GM18520 (cell line): ENCODE measurements around the gene CASTOR2.
"Not testable (repeated sequence)": the region's sequence is repeated elsewhere in the genome, so short reads cannot be mapped to it uniquely, and the experiment has no call there.

Experiments
- ATAC-seq: cut with Tn5 transposase; IDR thresholded peaks from one replicate; pipeline ENCODE4 v1.9.1; 2021; ENCODE audit not compliant: unreplicated experiment

Gene CASTOR2

DNA sequence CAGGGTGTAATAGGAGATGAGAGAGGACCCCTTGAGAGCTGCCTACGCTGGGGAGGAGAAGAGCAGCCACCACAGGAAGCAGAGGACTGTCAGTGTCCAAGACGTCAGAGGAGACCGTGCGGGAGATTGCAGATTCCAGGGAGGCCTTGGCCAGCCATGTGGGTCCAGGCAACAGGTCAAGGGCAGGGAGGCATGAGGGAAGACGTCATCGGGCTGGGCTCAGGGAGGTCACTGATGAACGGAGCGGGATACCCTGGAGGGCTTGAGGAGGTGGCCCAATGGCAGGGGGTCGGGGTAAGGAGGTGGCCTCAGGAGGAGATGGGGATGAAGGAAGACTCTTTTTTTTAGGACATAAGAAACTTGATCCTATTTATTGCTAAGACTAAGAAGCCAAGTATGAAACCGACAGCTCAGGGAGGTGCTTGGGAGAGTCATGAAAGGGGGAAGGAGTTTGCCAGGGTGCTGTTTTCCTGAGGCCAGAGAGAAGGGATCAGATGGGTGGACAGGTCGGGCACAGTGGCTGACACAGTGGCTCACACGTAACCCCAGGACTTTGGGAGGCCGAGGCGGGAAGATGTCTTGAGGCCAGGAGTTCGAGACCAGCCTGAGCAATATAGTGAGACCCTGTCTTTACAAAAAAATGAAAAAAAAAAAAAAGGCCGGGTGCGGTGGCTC lies 30.5 kb downstream of the CASTOR2 start:
- not testable (repeated sequence) for ATAC-seq

DNA sequence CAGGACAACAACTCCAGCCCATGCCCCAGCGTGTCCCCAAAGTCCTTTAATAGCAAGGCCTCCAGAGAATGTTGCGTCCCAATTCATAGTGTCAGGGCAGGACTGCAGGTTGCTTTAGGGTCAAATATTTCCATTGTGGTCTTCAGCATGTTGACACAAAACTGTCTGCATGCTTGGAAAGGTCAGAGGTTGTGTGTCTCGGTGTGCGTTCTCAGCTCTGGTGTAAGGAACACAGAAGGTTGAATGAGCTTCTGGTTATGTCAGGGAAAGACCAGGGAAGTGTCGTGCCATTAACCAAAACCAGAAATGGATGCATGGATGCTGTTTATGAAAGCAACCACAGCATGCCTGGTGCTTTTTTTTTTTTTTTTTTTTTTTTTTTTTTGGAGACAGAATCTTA lies 31.9 kb downstream of the CASTOR2 start:
- ATAC-seq: not testable (repeated sequence)

DNA sequence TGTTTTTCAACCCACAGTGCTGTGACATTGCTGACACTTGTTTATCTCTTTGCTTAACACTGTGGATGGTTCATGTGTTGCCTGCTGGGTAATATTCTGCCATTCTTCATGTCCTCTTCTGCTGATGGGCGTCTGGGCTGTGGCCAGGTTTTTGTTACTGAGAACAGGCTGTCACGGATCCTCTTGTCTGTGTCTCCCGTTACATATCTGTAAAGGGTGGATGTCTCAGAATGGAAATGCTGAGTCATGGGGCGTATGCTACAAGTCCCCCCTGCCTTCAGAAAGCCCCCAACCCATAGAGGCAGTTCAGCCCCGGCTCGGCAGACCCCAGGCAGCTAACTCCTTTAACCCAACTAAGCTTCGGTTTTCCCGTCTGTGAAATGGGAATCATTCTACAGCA lies 33.3 kb downstream of the CASTOR2 start:
- not testable (repeated sequence) for ATAC-seq

DNA sequence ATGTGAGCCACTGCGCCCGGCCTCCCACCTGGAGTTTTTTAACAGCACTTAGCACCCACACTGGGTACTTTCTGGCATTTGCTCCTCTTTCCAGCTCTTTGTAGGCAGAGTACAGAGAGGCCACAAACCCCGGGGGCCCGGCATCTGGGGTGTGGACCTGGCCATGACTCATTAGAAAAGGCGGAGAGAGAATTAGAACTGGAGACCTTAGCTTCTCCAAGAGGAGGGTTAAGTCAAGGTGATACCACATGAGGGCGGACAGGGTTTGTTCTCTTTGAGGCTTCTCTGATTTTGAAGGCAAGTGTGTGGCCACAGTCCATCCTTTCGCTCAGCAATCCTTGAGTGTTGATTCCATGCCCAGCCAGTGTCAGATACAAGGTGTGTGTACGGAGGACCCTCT lies 36.9 kb downstream of the CASTOR2 start:
- ATAC-seq: not testable (repeated sequence)

DNA sequence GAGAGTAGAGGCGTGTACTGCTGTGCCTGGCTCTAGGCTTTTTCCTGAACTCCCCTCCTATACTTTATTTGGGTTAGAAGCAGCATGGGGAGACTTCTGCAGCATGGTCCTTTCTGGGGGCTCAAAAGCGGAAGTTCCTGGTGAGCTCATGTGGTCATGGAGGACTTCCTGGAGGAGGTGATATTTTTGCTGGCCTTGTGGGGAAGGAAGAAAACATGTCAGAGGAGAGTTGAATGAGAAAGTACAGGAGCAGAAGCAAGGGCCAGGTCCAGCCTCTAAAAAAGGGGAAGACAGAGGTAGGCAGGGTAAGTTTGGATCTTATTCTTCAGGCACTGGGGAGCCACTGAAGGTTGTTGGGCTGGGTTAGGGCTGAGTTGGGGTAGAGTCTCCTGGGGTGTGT lies 45.5 kb downstream of the CASTOR2 start:
- no peak for ATAC-seq

DNA sequence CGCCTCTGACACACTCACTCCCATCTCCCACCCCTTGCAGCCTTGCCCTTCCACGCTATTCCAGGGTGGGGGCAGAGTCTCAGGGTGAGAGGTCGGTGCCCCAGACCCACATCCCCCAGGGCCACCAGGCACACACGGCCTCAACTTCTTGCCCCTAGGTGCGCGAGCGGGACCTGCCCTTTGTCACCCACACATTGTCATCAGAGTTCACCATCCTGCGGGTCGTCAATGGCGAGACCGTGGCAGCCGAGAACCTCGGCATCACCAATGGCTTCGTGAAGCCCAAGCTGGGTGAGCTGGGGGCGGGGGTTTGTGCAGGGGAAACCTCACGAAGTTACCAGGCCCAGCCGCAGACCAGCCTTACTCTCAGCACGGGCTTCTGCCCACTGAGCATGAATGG lies 53.3 kb downstream of the CASTOR2 start:
- ATAC-seq: no peak

DNA sequence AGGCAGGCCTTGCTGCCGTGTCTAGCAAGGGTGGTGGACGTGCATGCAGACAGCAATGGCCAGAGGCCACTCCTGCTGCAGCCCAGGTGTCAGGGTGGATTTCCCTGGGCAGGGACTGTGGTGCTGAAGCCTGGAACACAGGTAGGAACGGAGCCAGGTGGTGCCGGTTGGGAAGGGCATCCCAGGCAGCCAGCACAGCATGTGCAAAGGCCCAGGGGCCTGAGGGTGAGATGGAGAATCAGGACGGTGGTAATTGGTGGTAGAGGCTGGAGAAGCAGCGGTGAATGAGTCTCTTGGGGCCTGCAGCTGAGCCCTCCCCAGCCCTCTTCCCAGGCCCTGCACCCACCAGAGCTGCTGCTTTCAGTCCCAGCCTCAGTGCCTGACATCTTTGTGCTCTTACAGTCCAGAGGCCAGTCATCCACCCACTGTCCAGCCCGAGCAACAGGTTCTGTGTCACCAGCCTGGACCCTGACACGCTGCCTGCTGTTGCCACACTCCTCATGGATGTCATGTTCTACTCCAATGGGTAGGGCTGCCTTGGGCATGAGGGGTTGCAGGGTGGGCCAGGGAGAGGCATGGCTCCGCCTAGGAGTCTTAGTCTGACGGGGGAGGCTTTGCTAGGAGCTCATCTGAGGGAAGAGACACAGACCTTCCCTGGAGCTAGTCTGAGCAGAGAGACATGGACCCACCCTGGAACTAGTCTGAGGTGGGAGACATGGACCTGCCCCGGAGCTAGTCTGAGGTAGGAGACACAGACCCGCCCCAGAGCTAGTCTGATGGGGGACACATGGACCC lies 54.3 kb downstream of the CASTOR2 start:
- ATAC-seq: no peak

DNA sequence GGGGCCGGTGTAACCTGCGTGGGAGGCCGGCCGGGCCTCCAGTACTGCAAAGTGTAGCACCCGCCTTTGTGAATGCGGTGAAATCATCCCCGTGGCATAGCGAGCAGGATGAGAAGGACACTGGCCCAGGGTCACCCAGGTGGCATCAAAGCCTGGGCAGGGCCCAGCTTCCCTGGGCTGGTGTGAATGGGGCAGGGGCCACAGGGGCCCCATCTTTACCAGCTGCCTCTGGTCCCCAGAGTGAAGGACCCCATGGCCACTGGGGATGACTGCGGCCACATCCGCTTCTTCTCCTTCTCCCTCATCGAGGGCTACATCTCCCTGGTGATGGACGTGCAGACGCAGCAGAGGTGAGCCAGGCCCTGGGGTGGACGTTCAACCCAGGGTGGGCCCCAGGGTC lies 55.3 kb downstream of the CASTOR2 start:
- no peak for ATAC-seq

DNA sequence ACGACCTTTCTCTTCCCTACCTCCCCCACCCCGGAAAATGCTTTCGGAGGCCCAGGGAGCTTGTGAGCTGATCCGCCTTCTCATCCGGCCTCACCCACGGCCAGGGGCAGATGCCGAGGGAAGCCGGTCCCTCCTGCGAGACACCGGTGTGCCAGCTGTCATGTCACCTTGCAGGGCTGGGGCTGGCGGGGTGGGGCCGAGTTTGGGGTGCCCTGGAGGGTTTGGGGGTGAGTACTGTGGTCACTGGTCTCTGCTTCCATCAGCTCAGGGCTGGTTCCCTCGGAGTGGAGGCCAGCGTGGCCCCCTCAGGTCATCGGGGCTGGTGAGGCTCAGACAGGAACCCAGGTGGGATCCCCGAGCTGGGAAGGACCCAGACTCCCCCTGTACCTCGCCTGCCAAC lies 60.4 kb downstream of the CASTOR2 start:
- no peak for ATAC-seq

DNA sequence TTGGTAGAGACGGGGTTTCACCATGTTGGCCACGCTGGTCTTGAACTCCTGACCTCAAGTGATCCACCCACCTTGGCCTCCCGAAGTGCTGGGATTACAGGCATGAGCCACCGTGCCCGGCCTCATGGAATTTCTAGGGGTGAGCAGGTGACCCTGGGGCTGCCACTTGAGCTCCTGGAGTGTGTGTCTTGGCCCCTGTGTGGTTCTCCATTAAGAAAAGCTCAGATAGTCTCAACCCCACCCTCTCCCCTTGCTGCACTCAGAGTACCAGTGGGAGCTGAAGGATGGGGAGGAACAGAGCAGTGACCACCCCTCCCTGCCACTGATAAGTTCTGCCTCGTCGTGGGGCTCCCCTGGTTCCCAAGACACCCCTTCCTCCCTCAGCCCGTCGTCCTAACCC lies 63.8 kb downstream of the CASTOR2 start:
- ATAC-seq: no peak

DNA sequence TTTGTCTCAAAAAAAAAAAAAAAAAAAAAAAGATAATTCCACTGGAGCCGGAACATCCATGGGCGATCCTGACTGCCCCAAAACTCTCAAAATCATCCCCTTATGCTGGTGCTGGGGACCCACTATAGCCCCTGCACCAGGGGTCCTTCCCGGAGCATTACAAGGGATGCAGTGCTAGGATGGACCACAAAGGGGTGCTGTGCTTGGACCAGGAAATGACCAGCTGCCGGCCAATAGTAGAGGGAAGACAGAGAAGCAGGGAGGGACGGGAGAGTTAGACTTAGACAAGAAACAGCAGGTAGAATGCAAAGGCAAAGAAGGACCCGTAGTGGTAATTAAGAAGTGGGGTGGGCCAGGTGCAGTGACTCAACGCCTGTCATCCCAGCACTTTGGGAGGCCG lies 68.6 kb downstream of the CASTOR2 start:
- no peak for ATAC-seq

DNA sequence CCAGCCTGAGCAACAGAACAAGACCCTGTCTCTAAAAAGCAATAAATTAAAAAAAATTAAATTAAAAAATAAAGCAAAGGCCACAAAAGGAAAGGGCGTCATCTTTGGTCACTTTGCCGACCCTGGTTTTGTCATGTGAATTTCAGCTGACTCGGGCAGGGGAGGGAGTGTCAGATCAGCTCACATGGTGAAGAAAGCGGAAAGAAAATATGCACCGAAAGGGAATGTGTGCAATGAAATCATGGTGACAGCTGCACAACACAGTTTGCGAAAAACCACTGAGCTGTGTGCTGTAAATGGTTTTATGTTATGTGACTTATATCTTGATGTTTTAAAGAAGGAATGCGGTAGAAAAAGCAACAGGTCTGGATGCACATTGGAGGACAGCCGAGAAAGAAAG lies 69.3 kb downstream of the CASTOR2 start:
- ATAC-seq: no peak

DNA sequence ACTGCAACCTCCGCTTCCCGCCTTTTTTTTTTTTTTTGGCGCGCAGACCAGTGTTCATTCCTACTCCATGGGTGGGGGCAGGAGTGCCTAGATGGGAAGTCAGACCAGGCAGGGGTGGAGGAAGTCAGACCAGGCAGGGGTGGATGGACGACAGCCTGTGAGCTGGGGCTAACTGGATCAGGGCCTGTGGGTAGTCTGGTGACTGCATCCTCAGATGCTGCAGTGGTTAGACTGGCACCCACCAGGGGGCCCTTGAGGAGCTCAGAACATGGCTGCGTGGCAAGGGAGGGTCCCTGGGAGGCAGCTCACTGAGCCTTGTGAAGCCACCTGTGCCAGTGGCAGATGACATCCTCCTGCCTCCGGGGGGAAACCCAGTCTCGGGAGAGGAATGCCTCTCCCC lies 74.0 kb downstream of the CASTOR2 start:
- no peak for ATAC-seq

DNA sequence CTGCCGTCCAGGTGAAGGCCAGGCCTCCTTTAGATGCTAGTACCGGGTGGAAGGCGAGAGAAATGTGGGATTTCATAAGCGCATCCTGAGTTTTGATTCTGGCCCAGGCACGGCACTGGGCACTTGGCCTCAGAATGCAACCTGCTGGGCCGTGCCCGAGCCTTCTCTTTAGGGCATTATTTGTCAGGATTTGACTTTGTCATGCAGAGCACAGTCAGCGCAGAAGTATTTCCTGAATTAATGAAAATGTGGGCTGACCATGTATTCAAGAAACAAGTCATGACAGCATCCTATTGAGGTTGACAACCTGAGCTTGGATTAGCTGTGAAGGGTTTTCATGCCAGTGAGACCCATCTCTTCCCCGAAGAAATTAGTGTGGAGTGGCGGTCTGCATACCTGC lies 74.7 kb downstream of the CASTOR2 start:
- no peak for ATAC-seq

DNA sequence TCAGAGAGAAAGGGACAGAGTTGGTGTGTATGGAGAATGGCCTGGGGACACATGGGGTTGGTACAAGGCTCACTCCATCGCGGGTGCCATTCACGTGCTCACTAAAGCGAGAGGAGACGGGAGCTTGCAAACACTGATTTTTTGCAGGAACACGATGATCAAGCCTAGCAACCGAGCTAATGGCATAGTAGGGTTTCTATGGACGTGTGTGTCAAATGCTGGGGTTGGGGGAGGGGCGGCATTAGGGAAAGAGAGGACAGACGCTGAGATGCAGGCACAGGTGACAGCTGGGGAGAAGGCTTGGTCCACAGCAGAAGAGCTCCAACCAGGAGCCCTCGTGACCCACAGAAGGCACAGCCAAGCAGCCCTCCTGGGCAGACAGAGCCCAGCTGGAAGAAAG lies 75.2 kb downstream of the CASTOR2 start:
- no peak for ATAC-seq

DNA sequence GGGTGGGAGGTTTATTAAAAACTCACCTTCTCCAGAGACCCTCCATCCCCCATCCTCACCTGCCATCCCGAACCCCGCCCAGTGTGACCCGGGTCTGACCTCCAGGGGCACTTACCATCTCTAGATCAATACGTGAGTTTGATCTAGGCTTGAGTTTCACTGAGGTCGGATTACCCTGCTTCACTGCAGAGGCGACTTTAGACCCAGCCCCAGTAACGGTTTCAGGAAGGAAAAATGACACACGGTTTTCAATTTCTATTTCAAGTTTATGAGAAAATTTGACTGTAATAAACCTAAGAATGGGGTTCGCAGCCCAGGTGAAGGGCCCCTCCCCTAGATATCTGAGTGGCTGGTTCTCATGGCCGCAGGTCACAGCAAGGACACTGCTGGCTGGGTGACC lies 76.0 kb downstream of the CASTOR2 start:
- no peak for ATAC-seq

DNA sequence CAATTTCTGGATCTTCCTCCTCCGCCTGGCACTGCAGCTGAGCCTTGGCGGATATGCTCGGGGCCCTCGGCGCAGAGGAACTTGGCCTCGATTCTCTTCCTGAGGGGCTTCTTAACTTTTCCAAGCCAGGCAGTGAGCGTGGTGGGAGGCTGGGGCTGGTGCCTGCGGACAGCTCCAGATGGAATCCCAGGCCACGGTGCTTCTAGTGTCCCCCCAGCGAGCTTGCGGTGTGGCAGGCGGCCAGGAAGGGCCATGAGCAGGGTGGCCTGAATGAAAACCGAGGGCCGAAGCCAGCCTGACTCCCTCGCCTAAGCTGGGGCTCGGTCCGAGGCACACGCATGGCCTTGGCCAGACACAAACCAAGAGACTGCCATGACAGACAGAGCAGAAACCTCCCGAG lies 77.8 kb downstream of the CASTOR2 start:
- no peak for ATAC-seq

DNA sequence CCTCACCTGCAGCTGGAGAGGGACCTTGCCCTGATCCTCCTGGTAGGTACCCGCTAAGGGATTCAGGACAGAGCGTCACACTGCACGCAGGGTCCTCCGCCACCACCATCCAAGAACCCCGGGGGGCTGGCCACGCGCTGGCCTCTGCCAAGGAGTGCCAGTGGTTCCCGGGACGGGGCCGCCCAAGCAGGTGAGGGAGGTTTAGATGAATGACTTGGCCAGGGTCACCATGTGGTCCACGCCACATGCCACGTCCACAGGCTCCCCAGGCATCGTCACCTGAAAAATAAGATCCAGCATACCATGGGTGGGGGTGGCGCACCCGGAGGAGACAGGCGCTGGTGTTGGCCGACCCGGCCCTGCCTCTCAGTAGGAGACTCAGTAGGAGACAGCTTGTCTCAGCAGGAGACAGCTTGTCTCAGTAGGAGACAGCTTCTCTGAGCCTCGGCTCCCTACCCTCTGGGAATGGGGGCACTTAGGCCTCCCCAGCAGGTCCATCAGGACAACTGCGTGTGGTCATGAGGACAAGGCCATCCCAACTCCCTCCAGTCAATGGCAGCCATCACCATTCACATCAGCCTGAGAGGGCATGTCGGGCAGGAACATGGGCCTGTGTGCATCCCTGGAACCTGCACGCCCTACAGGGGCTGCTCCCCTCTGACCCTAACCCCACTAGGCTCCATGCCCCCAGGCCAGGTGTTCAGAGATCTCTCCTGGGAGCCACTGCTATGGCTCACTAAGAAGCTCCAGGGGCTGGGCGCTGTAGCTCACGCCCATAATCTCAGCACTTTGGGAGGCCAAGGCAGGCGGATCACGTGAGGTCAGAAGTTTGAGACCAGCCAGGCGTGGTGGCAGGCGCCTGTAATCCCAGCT lies 78.6 kb downstream of the CASTOR2 start:
- ATAC-seq: no peak

DNA sequence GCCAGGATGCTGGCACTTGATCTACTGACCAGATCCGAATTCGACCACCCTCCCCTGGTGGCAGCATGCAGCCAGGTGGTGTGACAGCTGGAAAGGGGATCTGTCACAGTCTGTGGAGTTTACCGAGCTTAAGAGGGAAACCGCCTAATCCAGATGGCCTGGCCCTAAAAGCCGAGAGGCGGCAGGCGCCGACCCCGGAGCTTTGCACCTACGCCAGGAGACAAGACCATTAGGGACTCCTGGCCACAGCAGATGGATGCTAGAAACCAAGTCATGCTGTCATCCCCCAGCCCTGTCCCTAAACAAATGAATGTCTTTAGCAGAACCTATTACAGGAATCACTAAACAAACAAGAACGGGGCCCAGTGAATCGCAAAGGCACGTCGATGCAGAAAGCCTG lies 81.4 kb downstream of the CASTOR2 start:
- no peak for ATAC-seq

DNA sequence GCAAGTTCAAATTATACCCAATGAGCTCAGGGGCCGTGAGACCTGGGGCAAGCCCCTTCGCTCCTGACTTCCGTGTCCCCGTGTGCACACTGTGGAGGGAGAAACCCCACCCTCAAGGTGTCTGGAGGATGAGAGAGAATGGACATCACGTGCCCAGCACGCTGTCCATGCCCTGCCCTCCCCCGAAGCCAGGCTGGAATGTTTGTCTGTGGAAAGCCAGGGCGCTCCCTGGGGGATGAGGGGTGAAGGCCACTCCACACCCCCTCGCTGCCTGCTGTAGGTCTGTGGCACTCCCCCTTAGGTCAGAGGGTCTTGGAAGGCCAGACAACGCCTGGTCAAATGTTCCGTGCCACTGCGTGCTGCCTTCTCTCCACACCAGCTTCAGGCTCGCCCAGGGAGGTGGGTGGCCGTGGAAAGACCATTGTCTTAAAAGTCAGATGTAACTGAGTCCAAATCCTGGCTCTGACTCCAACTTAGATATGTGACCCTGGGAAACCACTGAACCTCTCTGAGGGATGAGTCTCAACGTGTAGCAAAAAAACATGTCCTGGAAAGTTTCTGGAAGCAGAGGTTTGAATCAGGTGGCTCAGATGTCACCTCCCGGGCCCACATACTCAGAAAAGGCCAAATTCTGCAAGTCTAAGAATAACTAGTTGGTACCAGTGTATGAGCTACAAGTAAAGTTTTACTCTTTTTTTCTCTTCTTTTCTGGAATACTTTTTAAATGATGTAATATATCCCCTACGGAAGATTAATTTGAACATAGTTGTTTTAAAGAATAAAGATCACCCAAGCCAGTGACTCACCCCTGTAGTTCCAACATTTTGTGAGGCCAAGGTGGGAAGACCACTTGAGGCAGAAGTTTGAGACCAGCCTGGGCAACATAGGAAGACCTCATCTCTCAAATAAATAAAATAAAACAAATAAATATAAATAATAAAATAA lies 84.2 kb downstream of the CASTOR2 start:
- ATAC-seq: no peak

DNA sequence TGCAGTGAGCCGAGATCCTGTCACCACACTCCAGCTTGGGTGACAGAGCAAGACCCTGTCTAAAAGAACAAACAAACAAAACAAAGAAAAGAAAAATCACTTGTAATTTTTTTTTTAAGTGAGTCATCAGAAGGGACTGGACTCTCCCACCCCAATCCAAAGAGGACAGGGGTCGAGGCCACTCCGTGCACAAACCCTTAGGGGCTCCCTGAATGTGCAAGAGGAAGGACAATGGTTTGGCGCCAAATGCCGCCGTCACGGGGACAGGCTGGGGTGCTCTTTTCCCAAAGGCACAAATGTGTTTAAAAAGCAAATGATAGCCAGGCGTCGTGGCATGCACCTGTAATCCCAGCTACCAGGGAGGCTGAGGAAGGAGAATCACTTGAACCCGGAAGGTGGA lies 85.3 kb downstream of the CASTOR2 start:
- no peak for ATAC-seq
